ENCODE measurements around the gene ALDH1L1.

ALDH1L1 gene

GRCh38 chr3:126134219-126134975 is 46.0 kb downstream of the ALDH1L1 start:
- peak; percentile 29 for DNase-seq (ENCODE audit: low spot score)

GRCh38 chr3:126133606-126134005 is 46.8 kb downstream of the ALDH1L1 start:
- DNase-seq (ENCODE audit: low spot score), result no peak

GRCh38 chr3:126132751-126133511 is 47.5 kb downstream of the ALDH1L1 start:
- no peak for DNase-seq (ENCODE audit: low spot score)

- no peak for DNase-seq (ENCODE audit: low spot score)
Observed at GRCh38 chr3:126131881-126132750, 48.3 kb downstream of the ALDH1L1 start.

- no peak for DNase-seq (ENCODE audit: low spot score)
Observed at GRCh38 chr3:126130981-126131745, 49.2 kb downstream of the ALDH1L1 start.

GRCh38 chr3:126130081-126130855 is 50.1 kb downstream of the ALDH1L1 start:
- DNase-seq (ENCODE audit: low spot score), result no peak

DNA sequence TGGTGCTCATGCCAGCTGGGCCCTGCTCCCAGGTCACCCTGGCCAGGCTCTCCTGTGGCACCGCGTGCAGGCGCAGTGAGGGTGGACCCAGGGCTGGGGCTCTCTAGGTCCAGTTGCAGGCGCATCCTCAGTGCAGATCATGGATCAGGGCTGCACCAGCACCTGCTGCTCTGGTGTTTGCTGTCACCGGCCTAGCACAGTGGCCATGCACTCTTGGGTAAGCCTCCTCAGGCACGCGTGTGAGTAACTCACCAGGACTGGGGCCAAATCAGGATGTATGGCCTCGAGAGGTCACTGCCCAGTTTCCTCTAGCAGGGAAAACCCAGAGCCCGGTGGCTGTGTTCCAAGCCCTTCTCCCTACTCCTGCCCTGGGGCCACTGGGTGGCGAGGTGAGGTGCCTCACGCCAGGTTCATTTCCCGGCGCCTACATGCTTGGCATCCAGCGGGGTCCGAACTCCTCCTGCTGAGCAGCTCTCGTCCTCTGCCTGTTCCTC is 50.9 kb downstream of the ALDH1L1 start:
- DNase-seq (ENCODE audit: low spot score), result no peak

- no peak for DNase-seq (ENCODE audit: low spot score)
Observed at GRCh38 chr3:126128504-126129397, 51.6 kb downstream of the ALDH1L1 start.

- no peak for DNase-seq (ENCODE audit: low spot score)
Observed at GRCh38 chr3:126127904-126128303, 52.5 kb downstream of the ALDH1L1 start.

DNA sequence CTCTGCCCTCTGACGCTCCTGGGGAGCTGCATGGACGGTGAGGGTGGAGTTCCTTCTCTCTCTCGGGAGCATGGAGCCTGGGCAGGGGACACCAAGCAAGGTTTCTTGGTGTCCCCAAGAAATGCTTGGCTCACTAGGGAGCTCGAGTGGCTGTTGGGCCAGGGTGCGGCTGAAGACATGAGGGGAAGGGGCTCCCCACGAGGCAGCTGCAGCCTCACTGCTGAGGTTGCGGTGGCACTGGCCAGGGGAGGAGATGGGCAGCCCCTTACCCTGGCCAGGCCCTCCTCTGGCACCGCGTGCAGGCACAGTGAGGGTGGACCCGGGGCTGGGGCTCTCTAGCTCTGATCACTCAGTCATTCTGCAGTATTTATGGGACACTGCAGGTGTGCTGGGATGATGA is 52.9 kb downstream of the ALDH1L1 start:
- no peak for DNase-seq (ENCODE audit: low spot score)

- no peak for DNase-seq (ENCODE audit: low spot score)
Observed at GRCh38 chr3:126126811-126127431, 53.5 kb downstream of the ALDH1L1 start.

DNA sequence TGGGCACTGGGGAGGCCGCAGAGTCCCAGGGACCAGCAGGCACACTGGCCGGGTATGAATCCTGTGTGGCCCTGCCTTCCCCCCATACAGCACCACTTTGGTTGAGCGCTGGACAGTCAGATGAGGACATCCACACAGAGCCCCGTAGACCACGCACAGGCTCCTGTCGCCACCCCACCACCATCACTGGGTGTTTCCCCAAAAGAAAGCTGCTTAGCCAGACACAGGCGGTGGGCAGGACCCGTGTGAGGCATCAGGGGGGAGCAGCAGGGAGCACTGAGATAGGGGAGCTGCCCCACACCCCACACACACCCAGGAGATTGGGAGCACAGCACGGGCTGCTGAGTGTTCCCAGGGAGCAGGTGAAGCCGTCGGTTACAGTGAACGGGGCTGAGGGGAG is 54.1 kb downstream of the ALDH1L1 start:
- DNase-seq (ENCODE audit: low spot score), result no peak

- DNase-seq (ENCODE audit: low spot score), result no peak
Observed at GRCh38 chr3:126125781-126126251, 54.6 kb downstream of the ALDH1L1 start.

DNA sequence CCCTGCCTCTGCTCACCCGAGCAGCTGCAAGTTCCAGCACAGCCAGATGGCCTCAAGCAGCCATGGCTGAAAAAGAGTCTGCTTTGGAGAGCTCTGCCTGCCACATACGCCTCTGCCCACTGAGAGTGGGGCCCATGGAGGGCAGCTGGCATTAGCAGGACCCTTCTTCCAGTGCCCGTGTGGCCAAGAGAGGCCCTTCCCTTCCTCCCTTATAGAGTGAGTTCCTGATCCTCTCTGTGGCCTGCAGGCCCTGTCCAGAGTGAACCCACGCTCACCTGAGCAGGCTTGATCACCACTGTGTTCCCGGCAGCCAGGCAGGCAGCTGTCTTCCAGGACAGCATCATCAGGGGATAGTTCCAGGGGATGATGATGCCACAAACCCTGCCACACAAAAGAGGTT is 55.0 kb downstream of the ALDH1L1 start:
- DNase-seq (ENCODE audit: low spot score), result no peak

- no peak for DNase-seq (ENCODE audit: low spot score)
Observed at GRCh38 chr3:126124896-126125295, 55.5 kb downstream of the ALDH1L1 start.

GRCh38 chr3:126124148-126124868 is 56.1 kb downstream of the ALDH1L1 start:
- no peak for DNase-seq (ENCODE audit: low spot score)

GRCh38 chr3:126121632-126122031 is 58.8 kb downstream of the ALDH1L1 start:
- no peak for DNase-seq (ENCODE audit: low spot score)

GRCh38 chr3:126121074-126121473 is 59.3 kb downstream of the ALDH1L1 start:
- no peak for DNase-seq (ENCODE audit: low spot score)

All from CD4-positive, alpha-beta T cell treated with Interleukin-2 at 100 ng/mL for 4 hours (primary cell).